ENCODE results near the gene FBLN2.

The FBLN2 gene

GRCh38 chr3:13579063-13579462, 30.1 kb downstream of the FBLN2 start:
- peak; percentile 58 for DNase-seq (ENCODE audit: low spot score)
- FAIRE-seq = no peak

GRCh38 chr3:13580256-13581023, 31.5 kb downstream of the FBLN2 start:
- DNase-seq (ENCODE audit: low spot score) = no peak
- no peak for FAIRE-seq

GRCh38 chr3:13581485-13582365, 32.8 kb downstream of the FBLN2 start:
- no peak for FAIRE-seq
- DNase-seq (ENCODE audit: low spot score) = no peak

GRCh38 chr3:13582366-13583250, 33.7 kb downstream of the FBLN2 start:
- FAIRE-seq = no peak

DNA sequence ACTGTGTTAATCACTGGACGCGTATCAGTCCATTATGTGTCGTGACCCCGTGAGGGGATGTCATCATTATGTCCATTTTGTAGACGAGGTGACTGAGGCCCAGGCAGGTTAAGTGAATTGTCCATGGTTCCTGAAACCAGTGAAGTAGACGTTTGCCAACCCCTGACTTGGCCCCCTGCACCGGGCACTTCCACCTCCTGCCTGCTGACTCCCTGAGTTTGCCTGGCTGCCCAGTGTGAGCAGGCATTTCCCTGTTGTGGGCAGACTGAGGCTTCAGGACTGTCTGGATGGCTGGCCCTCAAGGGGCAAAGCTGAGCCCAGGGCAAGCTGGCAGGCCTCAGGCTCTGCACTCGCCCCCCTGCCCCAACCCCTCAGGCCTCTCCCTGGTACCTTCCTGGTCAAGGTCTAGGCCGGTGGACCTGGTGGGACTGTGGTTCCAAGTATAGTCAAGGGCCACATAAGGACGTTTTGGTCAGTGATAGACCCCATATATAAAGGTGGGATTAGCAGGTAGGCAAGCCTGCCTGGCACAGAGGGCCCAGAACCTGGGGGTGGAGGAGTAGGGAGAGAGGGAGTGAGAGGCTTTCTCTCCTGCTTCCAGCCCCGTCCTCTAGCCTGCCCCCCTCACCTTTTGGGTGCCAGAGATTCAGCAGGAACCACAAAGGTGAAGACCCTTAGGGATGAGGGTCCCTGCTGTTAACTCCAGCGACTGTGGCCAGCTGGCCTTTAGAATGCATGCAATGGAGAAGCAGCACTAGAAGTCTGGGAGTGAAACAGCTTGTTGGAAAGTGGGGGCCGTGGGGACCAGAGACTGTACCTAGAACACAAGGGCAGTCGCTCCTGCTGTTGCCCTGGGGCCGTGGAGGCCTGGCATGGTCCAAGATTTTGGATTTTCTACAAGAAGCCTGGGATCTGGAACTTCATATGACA, 34.6 kb downstream of the FBLN2 start:
- DNase-seq (ENCODE audit: low spot score) (no peak), FAIRE-seq (no peak)

More at GRCh38 chr3:13582366-13583250, 33.7 kb downstream of the FBLN2 start:
- DNase-seq (ENCODE audit: low spot score) = no peak

DNA sequence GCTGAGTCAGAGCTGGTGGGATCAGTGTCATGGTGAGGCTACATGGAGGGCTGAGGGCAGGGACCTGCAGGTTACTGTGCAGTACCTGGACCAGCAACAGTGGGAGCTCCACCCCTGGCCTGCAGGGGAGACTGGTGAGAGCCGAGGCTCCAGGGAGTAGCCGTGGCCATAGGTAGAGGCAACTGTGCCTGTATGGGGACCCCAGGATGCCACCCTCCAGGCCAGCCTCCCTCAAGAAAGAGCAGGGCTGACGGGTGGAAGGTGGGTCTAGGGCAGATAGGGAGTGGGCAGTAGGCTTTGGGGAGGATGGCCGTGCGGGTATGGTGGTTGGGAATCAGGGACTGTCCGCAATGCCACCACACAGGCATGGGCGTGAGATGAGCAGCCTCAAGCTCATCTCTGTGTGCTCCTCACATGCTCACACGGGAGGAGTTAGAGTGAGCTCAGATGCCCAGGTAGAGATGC, 35.5 kb downstream of the FBLN2 start:
- no peak for FAIRE-seq
- no peak for DNase-seq (ENCODE audit: low spot score)

DNA sequence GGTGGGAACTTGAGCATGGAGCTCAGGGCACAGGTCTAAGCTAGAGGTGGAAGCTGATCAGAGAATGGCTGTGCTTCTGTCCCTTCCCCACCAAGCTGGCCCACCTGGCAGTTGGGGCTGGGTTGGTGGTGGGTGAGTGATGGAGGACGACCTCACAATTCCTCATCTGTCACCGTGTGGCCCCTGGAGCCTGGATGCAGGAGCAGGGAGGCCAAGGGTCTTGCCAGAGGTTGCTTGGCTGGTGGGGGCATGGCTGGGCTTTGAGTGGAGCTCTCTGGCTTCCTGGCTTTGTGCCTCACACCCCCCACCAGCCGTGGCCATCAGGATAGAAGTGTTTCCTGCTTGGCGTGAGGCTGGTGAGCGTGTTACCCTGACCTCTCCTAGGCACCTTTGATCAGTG, 36.0 kb downstream of the FBLN2 start:
- no peak for DNase-seq (ENCODE audit: low spot score)
- FAIRE-seq = no peak

DNA sequence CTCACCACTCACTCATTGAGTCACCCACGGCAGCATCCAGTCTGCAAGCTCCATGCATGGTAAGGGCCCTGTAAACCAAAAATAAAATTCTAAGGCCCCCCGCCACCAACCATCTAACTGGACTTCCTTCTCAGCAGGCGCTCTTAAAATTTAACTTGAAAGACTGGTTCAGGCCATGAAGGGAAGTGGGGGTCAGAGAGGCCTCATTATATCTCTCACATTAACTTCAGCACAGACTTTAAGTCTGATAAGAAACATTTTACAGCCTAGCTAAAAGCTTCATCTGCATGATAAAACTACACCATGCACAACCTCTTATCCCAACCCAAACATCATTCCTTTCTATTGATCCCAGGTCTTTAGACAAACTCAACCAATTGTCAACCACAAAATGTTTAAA, 38.5 kb downstream of the FBLN2 start:
- no peak for FAIRE-seq
- DNase-seq (ENCODE audit: low spot score) = no peak

DNA sequence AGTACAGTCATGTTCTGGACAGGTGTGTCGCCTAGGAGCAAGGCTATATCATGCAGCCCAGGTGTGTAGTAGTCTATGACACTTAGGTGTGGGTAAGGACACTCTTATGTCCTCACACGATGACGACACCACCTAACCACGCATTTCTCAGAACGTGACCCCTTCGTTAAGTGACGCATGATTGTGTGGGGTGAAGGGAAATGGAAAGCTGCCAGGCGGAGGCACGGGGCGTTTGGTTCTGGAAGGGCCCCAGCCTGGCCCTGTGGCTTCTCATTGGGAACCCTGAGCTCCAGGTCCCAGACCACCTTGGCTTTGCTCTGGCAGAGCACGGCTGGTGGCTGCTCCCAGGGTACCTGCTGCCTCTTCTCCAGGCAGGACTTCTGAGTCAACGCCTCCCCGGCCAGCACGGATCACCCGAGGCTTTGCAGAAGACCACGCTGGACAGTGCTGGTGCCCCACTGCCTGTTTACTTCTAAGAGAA, 39.3 kb downstream of the FBLN2 start:
- no peak for DNase-seq (ENCODE audit: low spot score)
- no peak for FAIRE-seq

- DNase-seq (ENCODE audit: low spot score) (no peak), FAIRE-seq (no peak)
Observed at GRCh38 chr3:13588993-13589392, 40.1 kb downstream of the FBLN2 start.

- DNase-seq (ENCODE audit: low spot score) (no peak), FAIRE-seq (no peak)
Observed at GRCh38 chr3:13590841-13591520, 42.1 kb downstream of the FBLN2 start.

- FAIRE-seq (no peak), DNase-seq (ENCODE audit: low spot score) (no peak)
Observed at GRCh38 chr3:13593615-13594014, 44.7 kb downstream of the FBLN2 start.

GRCh38 chr3:13594146-13594545, 45.2 kb downstream of the FBLN2 start:
- no peak for FAIRE-seq
- DNase-seq (ENCODE audit: low spot score) = no peak

- FAIRE-seq = no peak
Observed at GRCh38 chr3:13594991-13595421, 46.1 kb downstream of the FBLN2 start.

GRCh38 chr3:13595485-13595884, 46.6 kb downstream of the FBLN2 start:
- DNase-seq (ENCODE audit: low spot score) = no peak

More at GRCh38 chr3:13594991-13595421, 46.1 kb downstream of the FBLN2 start:
- no peak for DNase-seq (ENCODE audit: low spot score)

GRCh38 chr3:13596426-13597205, 47.7 kb downstream of the FBLN2 start:
- DNase-seq (ENCODE audit: low spot score) (no peak), FAIRE-seq (no peak)

More at GRCh38 chr3:13595485-13595884, 46.6 kb downstream of the FBLN2 start:
- no peak for FAIRE-seq

- no peak for FAIRE-seq
- DNase-seq (ENCODE audit: low spot score) = peak; percentile 11
Observed at GRCh38 chr3:13597661-13598060, 48.7 kb downstream of the FBLN2 start.

- no peak for DNase-seq (ENCODE audit: low spot score)
Observed at GRCh38 chr3:13598201-13598600, 49.3 kb downstream of the FBLN2 start.

More at GRCh38 chr3:13598201-13598600, 49.3 kb downstream of the FBLN2 start:
- FAIRE-seq = no peak

All from RCC 7860 (cell line).